CD4-positive, alpha-beta T cell treated with Interleukin-12 subunit alpha and Interleukin-12 subunit beta, for 1 hour (primary cell): ENCODE data around the gene DTNBP1.

Source experiments
- DNase-seq: peaks from one replicate; pipeline ENCODE4 v3.0.0-alpha.2; 2020

The DTNBP1 gene

GRCh38 chr6:15496345-15497131, 166.3 kb downstream of the DTNBP1 start:
- no peak for DNase-seq

GRCh38 chr6:15495375-15495901, 167.4 kb downstream of the DTNBP1 start:
- DNase-seq: no peak

DNA sequence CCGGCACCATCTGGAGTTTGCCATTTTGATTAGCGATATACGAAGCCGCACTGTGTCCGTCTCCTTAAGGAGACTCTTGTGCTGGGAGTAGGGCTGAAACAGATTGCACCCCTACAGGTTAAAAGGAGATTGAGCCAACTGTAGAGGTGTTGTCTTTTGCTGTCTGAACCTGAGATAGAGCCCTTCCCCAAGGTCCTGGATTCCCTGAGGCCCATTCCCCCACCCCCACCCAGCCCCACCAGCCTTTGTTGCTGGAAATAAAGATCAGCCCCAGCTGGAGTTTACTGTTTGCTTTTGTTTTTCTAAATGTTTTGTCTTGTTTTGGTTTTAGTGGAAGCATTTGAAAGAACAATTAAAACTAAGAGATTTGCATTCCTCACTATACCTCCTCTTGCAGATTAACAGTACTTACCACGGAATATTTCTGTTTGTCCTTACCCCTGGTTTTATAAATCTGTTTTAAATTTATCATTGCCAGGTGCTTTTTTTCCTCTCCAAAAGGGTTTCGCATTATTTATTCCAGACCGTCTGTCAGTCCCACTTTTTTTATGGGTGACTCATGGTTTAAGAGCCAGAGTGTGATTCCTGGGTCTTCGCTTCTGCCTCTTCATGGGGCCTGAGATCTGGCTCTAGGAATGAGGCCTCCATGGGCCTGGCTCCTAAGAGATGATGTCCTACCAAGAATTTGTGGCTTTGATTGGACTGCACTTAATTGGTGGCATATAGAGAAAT, 169.2 kb downstream of the DTNBP1 start:
- DNase-seq: no peak

GRCh38 chr6:15491986-15492269, 170.9 kb downstream of the DTNBP1 start:
- no peak for DNase-seq

DNA sequence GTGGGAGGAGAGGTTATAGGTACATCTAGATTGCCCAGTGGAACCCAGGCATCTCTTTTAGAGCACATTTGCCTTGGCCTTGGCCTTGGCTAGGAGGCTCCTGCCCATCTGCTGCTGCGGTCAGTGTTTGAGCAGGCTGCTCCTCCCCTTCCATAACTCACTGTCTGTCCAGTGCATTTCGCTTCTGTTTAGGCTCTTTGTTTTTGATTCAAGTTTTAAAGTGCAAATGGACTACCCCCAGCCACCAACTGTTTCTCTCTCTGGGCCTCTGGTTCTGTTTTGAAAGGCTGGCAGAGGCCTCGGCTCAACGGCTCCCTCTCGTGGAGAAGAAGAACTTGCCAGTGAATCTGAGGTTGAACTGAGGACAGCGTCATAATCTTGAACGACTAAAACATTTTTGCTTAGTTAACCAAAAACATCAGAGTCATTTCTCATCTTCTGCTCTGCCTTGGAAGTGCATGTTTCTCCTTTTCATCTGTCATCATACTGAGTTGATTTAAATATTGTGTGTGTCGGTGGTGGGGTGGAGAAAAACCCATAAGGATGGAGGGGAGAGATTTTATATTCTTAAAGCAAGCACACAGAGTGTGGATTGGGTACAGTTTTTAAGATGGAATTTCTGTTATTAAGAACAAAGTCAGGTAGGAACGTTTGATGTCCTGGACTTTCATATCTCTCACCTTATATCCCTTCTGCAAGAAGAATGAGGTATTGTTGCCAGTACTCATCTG, 171.4 kb downstream of the DTNBP1 start:
- DNase-seq: peak; percentile 63

GRCh38 chr6:15490242-15491100, 172.4 kb downstream of the DTNBP1 start:
- DNase-seq: no peak

GRCh38 chr6:15489261-15489962, 173.4 kb downstream of the DTNBP1 start:
- no peak for DNase-seq

DNA sequence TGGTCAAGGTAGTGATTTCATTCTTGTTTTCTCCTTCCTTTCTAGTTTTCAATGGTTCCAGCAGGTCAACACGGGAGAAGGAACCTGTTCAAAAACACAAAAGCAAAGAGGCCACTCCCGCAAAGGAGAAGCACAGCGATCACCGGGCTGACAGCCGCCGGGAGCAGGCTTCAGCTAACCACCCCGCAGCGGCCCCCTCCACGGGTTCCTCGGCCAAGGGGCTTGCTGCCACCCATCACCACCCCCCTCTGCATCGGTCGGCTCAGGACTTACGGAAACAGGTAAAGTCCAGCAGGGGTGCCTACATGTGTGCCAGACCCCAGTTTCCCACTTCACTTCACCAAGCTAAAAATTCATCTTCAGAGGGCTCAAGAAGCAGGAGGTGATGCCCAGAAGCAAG, 175.6 kb downstream of the DTNBP1 start:
- DNase-seq: no peak

DNA sequence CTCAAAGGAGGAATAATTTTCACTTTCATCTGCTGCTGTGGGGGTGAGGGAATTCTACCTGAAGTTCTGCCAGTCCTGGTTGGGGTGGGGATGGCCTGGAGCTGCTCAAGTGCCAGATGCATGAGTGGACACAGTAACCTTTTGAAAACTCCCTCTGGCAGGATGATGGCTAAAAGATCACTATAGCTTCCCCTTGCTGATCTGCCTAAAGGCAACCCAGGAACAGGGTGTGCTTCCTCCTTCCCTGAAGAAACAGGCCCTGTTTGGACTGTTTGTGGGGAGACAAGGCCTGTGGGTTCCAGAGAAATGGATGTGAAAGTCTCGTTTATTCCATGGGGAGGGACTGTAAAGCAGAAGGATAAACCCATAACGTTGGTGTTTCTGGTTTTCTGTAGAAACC, 176.9 kb downstream of the DTNBP1 start:
- DNase-seq: no peak

- no peak for DNase-seq
These were observed 178.0 kb downstream of the DTNBP1 start for GRCh38 chr6:15484821-15485220.

GRCh38 chr6:15484140-15484539, 178.7 kb downstream of the DTNBP1 start:
- DNase-seq: no peak

GRCh38 chr6:15483060-15483459, 179.8 kb downstream of the DTNBP1 start:
- no peak for DNase-seq

GRCh38 chr6:15481390-15482291, 181.2 kb downstream of the DTNBP1 start:
- no peak for DNase-seq

GRCh38 chr6:15480525-15480924, 182.3 kb downstream of the DTNBP1 start:
- no peak for DNase-seq

DNA sequence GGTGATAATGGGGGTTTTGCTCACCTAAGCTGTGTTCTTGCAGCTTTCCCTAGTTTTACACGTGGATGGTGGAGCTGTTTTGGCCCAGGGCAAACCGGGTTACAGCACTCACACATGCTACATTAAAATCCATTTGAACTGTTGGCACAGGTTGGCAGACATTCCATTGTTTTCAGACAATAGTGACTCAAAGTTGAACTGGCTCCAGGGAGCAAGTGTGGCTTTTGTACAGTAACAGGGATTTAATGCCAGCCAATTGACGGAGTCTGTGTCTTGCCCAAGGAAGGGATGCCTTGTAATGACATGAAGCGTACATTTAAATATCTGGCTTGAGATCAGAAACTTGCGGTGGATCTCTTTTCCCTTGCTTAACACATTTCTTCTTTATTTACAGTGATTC, 183.1 kb downstream of the DTNBP1 start:
- DNase-seq: no peak

DNA sequence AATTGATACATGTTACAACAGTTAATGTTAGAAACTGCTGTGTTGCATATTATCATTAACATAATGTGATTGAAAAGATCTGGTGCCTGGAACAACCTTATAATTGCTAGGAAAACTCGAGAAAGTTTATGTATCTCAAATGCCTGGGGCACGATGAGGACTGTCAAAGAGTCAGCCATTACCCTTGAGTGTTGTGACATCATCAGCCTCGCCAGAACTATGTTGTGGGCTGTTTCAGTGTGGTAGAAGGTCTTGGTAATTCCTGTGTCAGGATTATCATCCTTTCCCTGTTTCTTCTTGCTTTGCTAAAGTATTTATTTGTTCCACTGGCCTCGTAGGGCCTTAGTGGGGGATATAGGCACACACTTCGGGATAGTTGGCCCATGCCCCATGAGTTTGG, 185.1 kb downstream of the DTNBP1 start:
- no peak for DNase-seq

DNA sequence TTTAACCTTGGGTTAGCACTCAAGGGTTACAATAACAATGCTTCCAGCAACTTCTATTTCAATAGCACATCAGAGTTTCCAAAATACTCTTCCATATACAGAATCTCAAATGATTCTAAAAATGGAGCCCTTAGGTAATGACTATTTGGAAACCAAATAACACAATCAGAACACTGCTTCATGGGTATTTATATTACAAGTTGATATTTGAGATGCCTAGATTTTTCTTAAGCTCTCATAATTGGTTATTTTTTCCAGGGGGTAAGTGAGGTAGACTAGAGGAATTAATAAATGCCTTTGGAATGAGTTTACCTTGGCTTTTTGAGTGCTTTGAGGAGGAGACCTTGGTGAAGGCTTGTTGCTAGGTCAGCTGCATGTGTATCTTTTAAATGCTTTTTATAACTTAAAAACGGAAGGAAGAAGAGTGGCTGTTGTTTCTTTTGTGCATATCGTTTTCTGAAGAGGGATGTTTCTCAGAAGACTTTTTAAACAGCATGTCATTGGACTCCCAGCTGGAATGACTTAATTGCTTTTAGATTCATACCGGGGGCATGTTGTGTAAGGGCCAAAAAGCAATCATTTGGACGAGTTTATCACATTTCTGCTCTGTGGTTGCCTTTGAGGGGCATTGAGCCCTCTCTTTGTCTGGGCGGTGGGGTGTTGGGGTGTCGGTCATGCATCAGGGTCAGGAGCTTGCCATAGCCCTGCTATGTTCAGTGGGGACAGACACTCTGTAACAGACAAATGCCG, 186.0 kb downstream of the DTNBP1 start:
- no peak for DNase-seq

DNA sequence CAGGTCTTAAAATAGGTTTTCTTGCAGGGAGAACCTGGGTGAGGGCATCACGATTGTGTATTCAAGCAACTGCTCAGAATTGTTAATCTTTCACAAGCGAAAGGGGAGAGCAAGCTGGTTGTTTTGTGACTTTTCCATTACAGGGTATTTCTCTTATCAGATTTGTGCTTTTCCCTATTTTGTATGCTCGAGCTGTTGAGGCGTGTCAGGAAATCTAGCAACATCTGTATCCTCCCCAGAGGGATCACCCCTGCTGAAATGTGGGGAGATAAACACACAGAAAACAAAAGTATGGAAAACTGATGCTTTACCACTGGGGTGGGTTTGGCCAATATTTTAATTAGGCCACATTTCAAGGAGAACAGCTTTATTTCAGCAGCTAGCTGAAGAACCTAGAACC, 187.0 kb downstream of the DTNBP1 start:
- no peak for DNase-seq

DNA sequence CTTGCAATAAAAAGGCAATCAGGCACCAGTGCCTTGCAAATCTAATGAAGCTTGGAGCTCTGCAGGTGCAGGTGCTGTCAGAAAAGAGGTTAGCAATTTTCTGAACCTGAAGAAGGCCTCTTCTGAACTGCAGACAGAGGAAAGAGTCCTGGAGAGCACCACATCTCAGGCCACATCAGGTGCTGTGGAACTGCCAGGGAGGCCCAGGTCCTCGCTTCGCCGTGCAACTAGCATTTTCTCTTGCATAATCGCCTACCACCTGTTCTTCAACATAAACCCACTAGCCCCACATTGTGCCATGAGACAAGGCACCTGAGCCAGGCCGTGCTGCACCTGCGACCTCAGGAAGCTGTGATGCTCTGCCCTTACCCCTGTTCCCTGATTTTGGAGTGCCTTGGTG, 187.6 kb downstream of the DTNBP1 start:
- DNase-seq: no peak

DNA sequence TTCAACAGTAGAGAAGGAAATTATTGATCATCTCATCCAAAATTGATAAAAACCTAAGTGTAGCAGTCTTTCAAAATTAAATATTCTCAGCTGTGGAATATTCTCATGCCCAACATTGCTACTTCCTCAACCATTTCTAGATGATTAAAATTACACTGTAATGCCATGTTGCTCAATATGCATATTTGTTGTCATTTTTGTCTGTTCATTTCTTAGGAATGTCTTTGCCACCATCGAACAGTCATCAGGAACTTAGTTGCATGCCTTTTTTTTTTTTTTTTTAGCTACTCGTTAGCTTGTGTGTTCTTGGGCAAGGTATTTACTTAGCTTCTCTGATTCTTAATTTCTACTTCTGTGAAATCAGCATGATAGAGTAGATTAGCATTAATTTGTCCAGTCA, 188.6 kb downstream of the DTNBP1 start:
- DNase-seq: no peak
